K562 (cell line): Measurements from ENCODE around the gene GABRE.

ENCODE experiments used
- CAMTA2 ChIP-seq: fragments of 250-450 bp; sonication (Bioruptor Pico); conservative IDR thresholded peaks from 2 replicates; pipeline ENCODE4 v1.5.1; 2022
- CBX5 ChIP-seq: IDR thresholded peaks from 2 replicates; pipeline ENCODE4 v1.6.1; 2014; ENCODE audit warnings: low read depth, borderline replicate concordance
- EZH2 ChIP-seq: IDR thresholded peaks from 2 replicates; pipeline ENCODE4 v1.6.1; 2012; ENCODE audit warnings: low read depth, mild to moderate bottlenecking, inconsistent platforms, low read length, borderline replicate concordance
- FOXM1 ChIP-seq, 2 experiments: fragments of 450-650 bp in 1 of 2; sonication (generic) in 1 of 2; formaldehyde crosslinking in 1 of 2; IDR thresholded peaks; 2 replicates each; pipeline versions ENCODE4 v1.6.1 to v1.9.0; 2017 to 2022; ENCODE audit warnings: low read depth in 2 of 2, mild to moderate bottlenecking in 2 of 2, missing genetic modification reagents in 1 of 2, moderate library complexity in 1 of 2
- LCOR ChIP-seq: sonication (generic); formaldehyde crosslinking; IDR thresholded peaks from 2 replicates; pipeline ENCODE4 v1.8.0; 2022; ENCODE audit warnings: mild to moderate bottlenecking, missing genetic modification reagents
- POLR2A ChIP-seq: fragments of 450-650 bp; conservative IDR thresholded peaks from 2 replicates; pipeline ENCODE4 v1.6.1; 2016
- POLR2AphosphoS2 ChIP-seq: IDR thresholded peaks from 2 replicates; pipeline ENCODE4 v1.6.1; 2012; ENCODE audit warnings: low read length, improper control_type of control experiment
- RBM39 ChIP-seq: fragments of 200-400 bp; formaldehyde crosslinking; optimal IDR thresholded peaks from 2 replicates; pipeline ENCODE3; 2018; ENCODE audit warnings: low read depth, low read length
- RCOR1 ChIP-seq, 2 experiments: IDR thresholded peaks; 2 replicates each; pipeline ENCODE4 v1.6.1; 2012; ENCODE audit warnings: low read depth in 2 of 2, low read length in 2 of 2, borderline replicate concordance in 1 of 2, improper control_type of control experiment in 1 of 2
- YBX1 ChIP-seq: fragments of 450-650 bp; IDR thresholded peaks from 2 replicates; pipeline ENCODE4 v1.7.1; 2016; ENCODE audit warnings: mild to moderate bottlenecking
- ZNF324 ChIP-seq: fragments of 250-450 bp; sonication (Bioruptor Pico); IDR thresholded peaks from 2 replicates; pipeline ENCODE4 v1.4.0; 2020; ENCODE audit warnings: mild to moderate bottlenecking
- TF ChIP-seq, protein P1 (sequence below): sonication (generic); formaldehyde crosslinking; IDR thresholded peaks from 2 replicates; pipeline ENCODE4 v1.8.1; 2022; ENCODE audit warnings: missing genetic modification reagents
- TF ChIP-seq, protein P2 (sequence below): fragments of 250-450 bp; sonication (Bioruptor Pico); IDR thresholded peaks from 2 replicates; pipeline ENCODE4 v1.4.0; 2020; ENCODE audit warnings: mild to moderate bottlenecking, moderate library complexity

DNA sequence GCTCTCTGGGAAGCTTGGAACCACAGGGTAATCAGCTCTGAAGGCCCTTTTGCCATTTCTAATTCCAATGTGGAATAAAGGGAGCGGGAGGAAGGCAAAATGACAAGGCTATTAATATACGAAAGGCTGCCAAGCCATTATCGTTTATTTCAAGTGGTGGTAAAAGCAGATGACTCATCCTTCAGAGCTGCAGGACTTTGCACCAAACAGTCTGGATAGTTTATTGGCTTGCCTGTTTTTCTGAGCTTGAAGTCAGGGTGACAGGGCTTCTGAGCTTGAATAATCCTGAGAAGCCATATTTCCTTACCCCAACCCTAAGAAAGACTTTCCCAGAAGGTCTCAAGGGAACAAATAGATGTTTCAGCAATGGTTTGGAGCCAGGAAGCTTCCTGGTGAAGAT is 7.7 kb upstream of the GABRE start:
- TF ChIP-seq EZH2 (no peak), CAMTA2 (CRISPR knock-in tag) (no peak), ZNF324 (CRISPR knock-in tag) (no peak), POLR2AphosphoS2 (no peak), RBM39 (no peak), POLR2A (no peak), CBX5 (no peak), LCOR (CRISPR knock-in tag) (no peak), YBX1 (no peak), RCOR1 (IDR thresholded peaks at IDR 0.05; ENCODE audit: borderline replicate concordance in 1 of 2, low read depth in 2 of 2, low read length in 2 of 2) (no peak), FOXM1 (IDR thresholded peaks at IDR 0.05; ENCODE audit: low read depth) (no peak), FOXM1 (CRISPR knock-in tag; IDR thresholded peaks at IDR 0.05; ENCODE audit: low read depth) (no peak)
- TF ChIP-seq, protein P1, sequence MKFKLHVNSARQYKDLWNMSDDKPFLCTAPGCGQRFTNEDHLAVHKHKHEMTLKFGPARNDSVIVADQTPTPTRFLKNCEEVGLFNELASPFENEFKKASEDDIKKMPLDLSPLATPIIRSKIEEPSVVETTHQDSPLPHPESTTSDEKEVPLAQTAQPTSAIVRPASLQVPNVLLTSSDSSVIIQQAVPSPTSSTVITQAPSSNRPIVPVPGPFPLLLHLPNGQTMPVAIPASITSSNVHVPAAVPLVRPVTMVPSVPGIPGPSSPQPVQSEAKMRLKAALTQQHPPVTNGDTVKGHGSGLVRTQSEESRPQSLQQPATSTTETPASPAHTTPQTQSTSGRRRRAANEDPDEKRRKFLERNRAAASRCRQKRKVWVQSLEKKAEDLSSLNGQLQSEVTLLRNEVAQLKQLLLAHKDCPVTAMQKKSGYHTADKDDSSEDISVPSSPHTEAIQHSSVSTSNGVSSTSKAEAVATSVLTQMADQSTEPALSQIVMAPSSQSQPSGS (CRISPR knock-in tag) = no peak
- TF ChIP-seq, protein P2, sequence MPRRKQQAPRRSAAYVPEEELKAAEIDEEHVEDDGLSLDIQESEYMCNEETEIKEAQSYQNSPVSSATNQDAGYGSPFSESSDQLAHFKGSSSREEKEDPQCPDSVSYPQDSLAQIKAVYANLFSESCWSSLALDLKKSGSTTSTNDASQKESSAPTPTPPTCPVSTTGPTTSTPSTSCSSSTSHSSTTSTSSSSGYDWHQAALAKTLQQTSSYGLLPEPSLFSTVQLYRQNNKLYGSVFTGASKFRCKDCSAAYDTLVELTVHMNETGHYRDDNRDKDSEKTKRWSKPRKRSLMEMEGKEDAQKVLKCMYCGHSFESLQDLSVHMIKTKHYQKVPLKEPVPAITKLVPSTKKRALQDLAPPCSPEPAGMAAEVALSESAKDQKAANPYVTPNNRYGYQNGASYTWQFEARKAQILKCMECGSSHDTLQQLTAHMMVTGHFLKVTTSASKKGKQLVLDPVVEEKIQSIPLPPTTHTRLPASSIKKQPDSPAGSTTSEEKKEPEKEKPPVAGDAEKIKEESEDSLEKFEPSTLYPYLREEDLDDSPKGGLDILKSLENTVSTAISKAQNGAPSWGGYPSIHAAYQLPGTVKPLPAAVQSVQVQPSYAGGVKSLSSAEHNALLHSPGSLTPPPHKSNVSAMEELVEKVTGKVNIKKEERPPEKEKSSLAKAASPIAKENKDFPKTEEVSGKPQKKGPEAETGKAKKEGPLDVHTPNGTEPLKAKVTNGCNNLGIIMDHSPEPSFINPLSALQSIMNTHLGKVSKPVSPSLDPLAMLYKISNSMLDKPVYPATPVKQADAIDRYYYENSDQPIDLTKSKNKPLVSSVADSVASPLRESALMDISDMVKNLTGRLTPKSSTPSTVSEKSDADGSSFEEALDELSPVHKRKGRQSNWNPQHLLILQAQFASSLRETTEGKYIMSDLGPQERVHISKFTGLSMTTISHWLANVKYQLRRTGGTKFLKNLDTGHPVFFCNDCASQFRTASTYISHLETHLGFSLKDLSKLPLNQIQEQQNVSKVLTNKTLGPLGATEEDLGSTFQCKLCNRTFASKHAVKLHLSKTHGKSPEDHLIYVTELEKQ (CRISPR knock-in tag) = no peak
